ENCODE data around the gene NOD1. TPM values are rescaled to one million over a fixed set of nuclear protein-coding genes. Genes with fewer than 3 reads are reported as not detected.
"Not testable (repeated sequence)": the region's sequence is repeated elsewhere in the genome, so short reads cannot be mapped to it uniquely, and the experiment has no call there.

Gene NOD1
- total and polyA plus RNA-seq, 3 donors from 2014 or later = 4.6 to 12.9 (median 11.9) TPM

DNA sequence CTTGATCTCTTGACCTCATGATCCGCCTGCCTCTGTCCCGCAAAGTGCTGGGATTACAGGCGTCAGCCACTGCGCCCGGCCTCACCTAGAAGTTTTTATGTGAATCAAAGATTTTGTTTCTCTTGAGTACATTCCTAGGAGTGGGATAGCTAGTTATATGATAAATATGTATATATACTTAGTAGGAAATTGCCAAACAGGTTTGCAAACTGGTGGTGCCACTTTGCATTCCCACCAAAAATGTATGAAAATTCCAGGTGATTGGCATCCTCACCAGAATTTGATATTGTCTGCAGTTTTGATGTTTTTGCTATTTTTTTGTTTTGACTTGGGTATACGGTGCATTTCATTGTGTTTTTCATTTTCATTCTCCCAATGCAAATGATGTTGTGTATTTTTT lies 86.8 kb downstream of the NOD1 start:
- Histone ChIP-seq H3K4me3 (no peak overlapping the region), H3K36me3 (ENCODE audit: low read depth, missing control alignments) (no peaks in the 10 kb centered on the region), H3K4me1 (no peaks in the 10 kb centered on the region), H3K27ac (no peak overlapping the region), H3K9me3 (no peaks in the 10 kb centered on the region), H3K27me3 (no peaks in the 10 kb centered on the region)
- intact Hi-C loops (cut with DNase I; ENCODE audit: low total_unique reads) = no loop called here
- WGBS, 2 donors = 95 to 96% methylated on average over 6 of the region's 6 CpGs
- TF ChIP-seq, protein P1, sequence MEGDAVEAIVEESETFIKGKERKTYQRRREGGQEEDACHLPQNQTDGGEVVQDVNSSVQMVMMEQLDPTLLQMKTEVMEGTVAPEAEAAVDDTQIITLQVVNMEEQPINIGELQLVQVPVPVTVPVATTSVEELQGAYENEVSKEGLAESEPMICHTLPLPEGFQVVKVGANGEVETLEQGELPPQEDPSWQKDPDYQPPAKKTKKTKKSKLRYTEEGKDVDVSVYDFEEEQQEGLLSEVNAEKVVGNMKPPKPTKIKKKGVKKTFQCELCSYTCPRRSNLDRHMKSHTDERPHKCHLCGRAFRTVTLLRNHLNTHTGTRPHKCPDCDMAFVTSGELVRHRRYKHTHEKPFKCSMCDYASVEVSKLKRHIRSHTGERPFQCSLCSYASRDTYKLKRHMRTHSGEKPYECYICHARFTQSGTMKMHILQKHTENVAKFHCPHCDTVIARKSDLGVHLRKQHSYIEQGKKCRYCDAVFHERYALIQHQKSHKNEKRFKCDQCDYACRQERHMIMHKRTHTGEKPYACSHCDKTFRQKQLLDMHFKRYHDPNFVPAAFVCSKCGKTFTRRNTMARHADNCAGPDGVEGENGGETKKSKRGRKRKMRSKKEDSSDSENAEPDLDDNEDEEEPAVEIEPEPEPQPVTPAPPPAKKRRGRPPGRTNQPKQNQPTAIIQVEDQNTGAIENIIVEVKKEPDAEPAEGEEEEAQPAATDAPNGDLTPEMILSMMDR (IDR thresholded peaks at IDR 0.05) = no peak
- TF ChIP-seq POLR2A (IDR thresholded peaks at IDR 0.05) = no peak
- no peak for DNase-seq

DNA sequence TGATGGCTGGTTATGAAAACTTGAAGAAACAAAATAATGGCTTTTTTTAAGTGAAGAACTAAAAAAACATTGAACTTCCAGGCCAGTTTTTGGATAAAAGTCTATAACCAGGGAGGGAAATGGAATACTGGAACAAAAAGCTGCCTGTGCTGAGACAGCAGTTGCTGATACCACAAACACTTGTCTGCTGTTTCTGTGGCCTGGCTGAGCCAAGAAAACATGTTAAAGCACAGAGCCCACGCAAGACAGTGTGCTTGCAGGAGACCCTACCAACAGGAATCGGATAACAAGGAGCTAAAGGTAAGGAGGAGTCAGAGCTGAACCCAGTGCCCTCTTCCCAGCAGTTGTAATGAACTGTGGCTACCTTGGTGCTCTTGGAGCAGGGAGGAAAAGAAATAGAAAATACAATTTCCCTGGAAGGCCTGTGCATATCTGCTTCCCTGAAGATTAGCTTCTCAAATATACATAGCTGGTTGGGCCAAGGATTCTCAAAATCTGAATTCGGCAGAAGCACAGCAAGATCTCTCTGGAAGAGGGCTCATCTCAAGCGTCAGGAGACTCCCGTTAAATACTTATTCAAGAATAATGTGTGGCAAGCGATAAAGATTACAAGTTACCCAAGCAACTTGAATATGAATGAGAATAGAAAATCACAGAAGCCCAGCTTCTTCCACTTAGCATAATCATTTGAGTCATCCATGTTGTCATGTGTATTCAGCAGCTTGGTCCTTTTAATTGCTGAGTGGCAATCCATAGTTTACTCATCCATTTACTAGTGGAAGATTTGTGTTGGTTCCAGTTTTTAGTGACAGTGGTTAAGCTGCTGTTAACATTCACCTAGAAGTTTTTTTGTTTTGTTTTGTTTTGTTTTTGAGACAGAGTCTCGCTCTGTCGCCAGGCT lies 87.6 kb downstream of the NOD1 start:
- intact Hi-C loops (cut with DNase I; ENCODE audit: low total_unique reads) = no loop called here
- Histone ChIP-seq H3K27ac (no peak overlapping the region), H3K9me3 (no peaks in the 10 kb centered on the region), H3K4me3 (no peak overlapping the region), H3K4me1 (no peaks in the 10 kb centered on the region), H3K27me3 (no peaks in the 10 kb centered on the region), H3K36me3 (ENCODE audit: low read depth, missing control alignments) (no peaks in the 10 kb centered on the region)
- no peak for DNase-seq
- TF ChIP-seq POLR2A (IDR thresholded peaks at IDR 0.05) = no peak
- TF ChIP-seq, protein P1 (IDR thresholded peaks at IDR 0.05) = no peak
- 57 to 71% methylated on average over 8 of the region's 8 CpGs for WGBS, 2 donors

DNA sequence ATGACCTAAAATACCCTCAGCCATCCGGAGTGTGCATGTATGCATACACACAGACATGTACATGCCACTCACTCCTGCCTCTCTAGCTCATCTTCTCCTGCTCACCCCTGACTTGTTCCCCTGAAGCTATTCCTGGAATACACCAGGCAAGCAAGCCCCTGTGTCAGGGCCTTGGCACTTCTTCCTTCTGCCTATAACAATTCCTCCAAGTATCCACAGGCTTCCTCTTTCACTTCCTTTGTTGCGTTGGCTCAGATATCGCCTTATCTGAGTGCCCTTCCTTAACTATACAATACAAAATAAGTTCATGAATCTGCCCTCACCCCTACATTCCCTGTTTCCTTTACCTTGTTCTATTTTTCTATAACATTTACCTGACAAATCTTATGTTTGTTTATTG lies 88.8 kb downstream of the NOD1 start:
- H3K9me3 ChIP-seq = no peaks in the 10 kb centered on the region
- H3K4me1 ChIP-seq = no peaks in the 10 kb centered on the region
- no peaks in the 10 kb centered on the region for H3K27me3 ChIP-seq
- no peak overlapping the region for H3K27ac ChIP-seq
- H3K36me3 ChIP-seq (ENCODE audit: low read depth, missing control alignments) = no peaks in the 10 kb centered on the region
- no peak overlapping the region for H3K4me3 ChIP-seq
- TF ChIP-seq, protein P1 (IDR thresholded peaks at IDR 0.05) = no peak
- no peak for TF ChIP-seq POLR2A (IDR thresholded peaks at IDR 0.05)
- intact Hi-C loops (cut with DNase I; ENCODE audit: low total_unique reads) = no loop called here
- no peak for DNase-seq
- 72 to 74% methylated on average over 3 of the region's 3 CpGs for WGBS, 2 donors

DNA sequence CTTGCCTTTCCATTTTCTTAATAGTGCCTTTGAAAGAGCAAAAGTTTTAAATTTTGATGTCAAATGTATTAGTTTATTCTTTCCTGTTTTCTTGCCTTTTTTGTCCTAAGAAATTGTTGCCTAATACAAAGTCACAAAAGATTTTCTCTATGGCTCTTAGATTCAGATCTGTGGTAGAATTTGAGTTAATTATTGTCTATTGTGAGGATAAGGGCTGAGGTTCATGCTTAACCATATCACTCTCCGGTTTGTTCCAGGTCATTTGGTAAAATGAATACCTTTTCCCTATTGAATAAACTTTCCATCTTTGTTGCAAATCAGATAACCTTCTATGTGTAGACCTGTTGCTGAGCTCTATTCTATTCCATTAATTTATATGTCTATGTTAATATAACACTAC lies 96.0 kb downstream of the NOD1 start:
- no peak overlapping the region for H3K4me3 ChIP-seq
- intact Hi-C loops (cut with DNase I; ENCODE audit: low total_unique reads) = no loop called here
- H3K36me3 ChIP-seq (ENCODE audit: low read depth, missing control alignments) = no peaks in the 10 kb centered on the region
- H3K9me3 ChIP-seq = no peaks in the 10 kb centered on the region
- TF ChIP-seq, protein P1 (IDR thresholded peaks at IDR 0.05) = no peak
- TF ChIP-seq POLR2A (IDR thresholded peaks at IDR 0.05) = no peak
- DNase-seq = no peak
- no peaks in the 10 kb centered on the region for H3K4me1 ChIP-seq
- H3K27me3 ChIP-seq = no peaks in the 10 kb centered on the region
- H3K27ac ChIP-seq = no peak overlapping the region
- WGBS, 2 donors = 88 to 91% methylated on average over 1 of the region's 1 CpG

DNA sequence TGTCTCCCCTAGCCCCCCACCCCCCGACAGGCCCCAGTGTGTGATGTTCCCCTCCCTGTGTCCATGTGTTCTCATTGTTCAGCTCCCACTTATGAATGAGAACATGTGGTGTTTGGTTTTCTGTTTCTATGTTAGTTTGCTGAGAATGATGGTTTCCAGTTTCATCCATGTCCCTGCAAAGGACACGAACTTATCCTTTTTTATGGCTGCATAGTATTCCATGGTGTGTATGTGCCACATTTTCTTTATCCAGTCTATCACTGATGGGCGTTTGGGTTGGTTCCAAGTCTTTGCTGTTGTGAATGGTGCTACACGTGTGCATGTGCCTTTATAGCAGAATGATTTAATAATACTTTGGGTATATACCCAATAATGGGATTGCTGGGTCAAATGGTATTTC lies 97.8 kb downstream of the NOD1 start:
- WGBS, 2 donors = 85 to 89% methylated on average over 4 of the region's 4 CpGs
- H3K9me3 ChIP-seq; intact Hi-C loops (cut with DNase I; ENCODE audit: low total_unique reads): not testable (repeated sequence)

More for the DNA sequence above, 97.8 kb downstream of the NOD1 start:
- not testable (repeated sequence) for H3K27me3 ChIP-seq; H3K4me3 ChIP-seq; DNase-seq; H3K27ac ChIP-seq; H3K36me3 ChIP-seq (ENCODE audit: low read depth, missing control alignments); H3K4me1 ChIP-seq
